Activated CD4-positive, alpha-beta T cell treated with anti-CD3 and anti-CD28 coated beads, Interleukin-2, amount 10 ng/mL, durations not matched to agents 7 days and 5 days (primary cell): ENCODE data around the gene SLC6A18. TPM values are rescaled to one million over a fixed set of nuclear protein-coding genes. Genes with fewer than 3 reads are reported as not detected.
"Not testable (repeated sequence)": the region's sequence is repeated elsewhere in the genome, so short reads cannot be mapped to it uniquely, and the experiment has no call there.

Experiments used
- CTCF ChIA-PET: fragments of 350-600 bp; sonication (Branson Sonifier 250); formaldehyde crosslinking; loops from one replicate; lab custom pipeline; 2021; ENCODE audit warnings: antibody characterized with exemption; lab: Charles Lee
- POLR2A ChIA-PET: fragments of 350-600 bp; sonication (Branson Sonifier 250); formaldehyde crosslinking; loops from one replicate; lab custom pipeline; 2021; ENCODE audit warnings: antibody characterized with exemption; lab: Charles Lee
- DNase-seq: peaks from one replicate; pipeline ENCODE4 v3.0.0-alpha.2; 2020
- H3K27ac Mint-ChIP-seq: one replicate; pipeline ENCODE4 v1.8.0; 2021; ENCODE audit warnings: mild to moderate bottlenecking, moderate library complexity, mixed read lengths
- H3K27me3 Mint-ChIP-seq: one replicate; pipeline ENCODE4 v1.8.0; 2021; ENCODE audit warnings: mixed read lengths
- H3K36me3 Mint-ChIP-seq: one replicate; pipeline ENCODE4 v1.8.0; 2021; ENCODE audit warnings: low read depth, mixed read lengths
- H3K4me1 Mint-ChIP-seq: one replicate; pipeline ENCODE4 v1.8.0; 2021; ENCODE audit warnings: mixed read lengths
- H3K4me3 Mint-ChIP-seq: one replicate; pipeline ENCODE4 v1.8.0; 2021; ENCODE audit warnings: mild to moderate bottlenecking, moderate library complexity, mixed read lengths
- H3K9me3 Mint-ChIP-seq: one replicate; pipeline ENCODE4 v1.8.0; 2021; ENCODE audit warnings: mixed read lengths
- total RNA-seq, 2 experiments: library from RNA; stranded (reverse); gene quantifications; one replicate each; pipeline ENCODE4 v1.2.3, GENCODE V29; 2021

SLC6A18 gene
- total RNA-seq, 2 experiments from 2014 or later, result not detected

GRCh38 chr5:1224631-1225030 is 550 bp upstream of the SLC6A18 start:
- no peak for DNase-seq
- H3K9me3 Mint-ChIP-seq, result peaks cover 10% of the 10 kb centered on the region

DNA sequence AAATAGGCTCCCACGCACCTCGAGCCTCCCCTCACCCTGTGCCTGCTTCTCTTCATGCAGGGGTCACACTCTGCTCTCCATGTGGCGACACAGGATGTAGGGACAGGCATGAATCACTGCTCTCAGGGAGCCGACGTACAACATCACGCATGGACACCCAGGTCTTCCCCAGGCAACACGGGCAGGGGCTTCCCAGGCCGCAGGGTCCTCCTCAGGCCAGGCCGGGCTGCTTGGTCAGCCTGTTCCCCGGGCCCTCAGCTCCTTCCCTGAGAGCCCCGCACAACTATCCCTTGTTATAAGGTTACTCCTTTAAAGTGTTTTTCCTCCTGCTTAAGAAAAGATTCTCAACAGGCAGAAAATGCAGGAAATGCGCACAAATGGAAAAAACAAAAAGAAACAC is 1.1 kb downstream of the SLC6A18 start:
- ChIA-PET CTCF (no interaction called here), POLR2A (no interaction called here)
- H3K4me1 Mint-ChIP-seq, result peaks cover 17% of the 10 kb centered on the region
- H3K4me3 Mint-ChIP-seq, result no peak overlapping the region
- H3K36me3 Mint-ChIP-seq, result no peaks in the 10 kb centered on the region
- H3K9me3 Mint-ChIP-seq, result peaks cover 10% of the 10 kb centered on the region
- H3K27me3 Mint-ChIP-seq, result no peaks in the 10 kb centered on the region
- DNase-seq, result no peak
- H3K27ac Mint-ChIP-seq, result no peak overlapping the region

More at GRCh38 chr5:1224631-1225030, 550 bp upstream of the SLC6A18 start:
- H3K27ac Mint-ChIP-seq, result no peak overlapping the region
- H3K36me3 Mint-ChIP-seq, result no peaks in the 10 kb centered on the region
- no peaks in the 10 kb centered on the region for H3K27me3 Mint-ChIP-seq
- peaks cover 14% of the 10 kb centered on the region for H3K4me1 Mint-ChIP-seq
- ChIA-PET CTCF (no interaction called here), POLR2A (no interaction called here)
- no peak overlapping the region for H3K4me3 Mint-ChIP-seq

DNA sequence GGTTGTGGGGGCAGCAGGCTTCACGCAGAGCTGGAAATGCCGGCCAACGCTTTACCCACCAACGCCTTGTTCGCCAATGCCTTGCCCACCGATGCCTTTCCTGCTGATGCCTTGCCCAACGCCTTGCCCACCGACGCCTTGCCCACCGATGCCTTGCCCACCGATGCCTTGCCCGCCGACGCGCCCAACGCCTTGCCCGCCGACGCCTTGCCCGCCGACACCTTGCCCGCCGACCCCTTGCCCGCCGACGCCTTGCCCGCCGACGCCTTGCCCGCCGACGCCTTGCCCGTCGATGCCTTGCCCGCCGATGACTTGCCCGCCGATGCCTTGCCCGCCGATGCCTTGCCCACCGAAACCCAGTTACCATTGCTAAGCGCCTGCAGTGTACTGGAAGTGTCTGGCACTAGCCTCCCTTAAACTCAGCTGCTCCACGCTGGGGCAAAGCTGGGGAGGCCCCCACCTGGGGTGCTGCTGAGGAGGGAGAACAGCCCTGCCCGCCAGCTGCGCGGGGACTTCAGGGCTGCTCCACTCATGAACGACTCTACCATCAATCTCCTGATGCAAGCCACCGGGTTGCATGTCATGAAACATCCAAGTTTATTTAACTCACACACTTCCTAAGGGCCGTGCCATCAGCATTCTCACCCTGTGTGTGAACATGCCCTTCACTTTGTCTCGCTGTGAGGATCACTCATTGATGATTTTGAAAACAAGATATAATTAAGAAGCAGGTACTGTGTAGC is 1.8 kb downstream of the SLC6A18 start:
- ChIA-PET CTCF (interaction anchor here (0.6 to 0.8 kb wide), 2 partner anchors 367 to 421 kb away, joined by 3 read pairs; no protein-coding TSS in a partner anchor), POLR2A (interaction anchor here (0.6 kb wide), 1 partner anchor 83 kb away, joined by 3 read pairs; no protein-coding TSS in a partner anchor)
- H3K27ac Mint-ChIP-seq, result no peak overlapping the region
- H3K4me1 Mint-ChIP-seq, result peaks cover 17% of the 10 kb centered on the region
- no peak overlapping the region for H3K4me3 Mint-ChIP-seq
- DNase-seq, result no peak
- H3K9me3 Mint-ChIP-seq, result peaks cover 5% of the 10 kb centered on the region
- no peaks in the 10 kb centered on the region for H3K36me3 Mint-ChIP-seq
- H3K27me3 Mint-ChIP-seq, result no peaks in the 10 kb centered on the region

- Mint-ChIP-seq H3K27ac (no peak overlapping the region), H3K9me3 (no peaks in the 10 kb centered on the region), H3K27me3 (no peaks in the 10 kb centered on the region), H3K4me1 (peaks cover 17% of the 10 kb centered on the region), H3K36me3 (no peaks in the 10 kb centered on the region), H3K4me3 (no peak overlapping the region)
- CTCF ChIA-PET, result interaction anchor here (0.8 kb wide), 1 partner anchor 421 kb away, joined by 3 read pairs; no protein-coding TSS in a partner anchor
- POLR2A ChIA-PET, result interaction anchor here (0.6 kb wide), 1 partner anchor 83 kb away, joined by 3 read pairs; no protein-coding TSS in a partner anchor
- DNase-seq, result no peak
These were observed 2.5 kb downstream of the SLC6A18 start for GRCh38 chr5:1227667-1228066.

GRCh38 chr5:1228120-1228519 is 2.9 kb downstream of the SLC6A18 start:
- ChIA-PET POLR2A (no interaction called here), CTCF (interaction anchor here (0.8 kb wide), 1 partner anchor 422 kb away, joined by 3 read pairs; no protein-coding TSS in a partner anchor)
- H3K27me3 Mint-ChIP-seq, result no peaks in the 10 kb centered on the region
- peaks cover 17% of the 10 kb centered on the region for H3K4me1 Mint-ChIP-seq
- no peak overlapping the region for H3K4me3 Mint-ChIP-seq
- no peaks in the 10 kb centered on the region for H3K36me3 Mint-ChIP-seq
- no peak for DNase-seq
- no peaks in the 10 kb centered on the region for H3K9me3 Mint-ChIP-seq
- H3K27ac Mint-ChIP-seq, result no peak overlapping the region

- H3K4me3 Mint-ChIP-seq, H3K36me3 Mint-ChIP-seq, DNase-seq, H3K9me3 Mint-ChIP-seq, H3K27ac Mint-ChIP-seq, H3K27me3 Mint-ChIP-seq, CTCF ChIA-PET, POLR2A ChIA-PET: not testable (repeated sequence)
- peaks cover 17% of the 10 kb centered on the region for H3K4me1 Mint-ChIP-seq
These were observed 3.8 kb downstream of the SLC6A18 start for GRCh38 chr5:1229023-1229422.

DNA sequence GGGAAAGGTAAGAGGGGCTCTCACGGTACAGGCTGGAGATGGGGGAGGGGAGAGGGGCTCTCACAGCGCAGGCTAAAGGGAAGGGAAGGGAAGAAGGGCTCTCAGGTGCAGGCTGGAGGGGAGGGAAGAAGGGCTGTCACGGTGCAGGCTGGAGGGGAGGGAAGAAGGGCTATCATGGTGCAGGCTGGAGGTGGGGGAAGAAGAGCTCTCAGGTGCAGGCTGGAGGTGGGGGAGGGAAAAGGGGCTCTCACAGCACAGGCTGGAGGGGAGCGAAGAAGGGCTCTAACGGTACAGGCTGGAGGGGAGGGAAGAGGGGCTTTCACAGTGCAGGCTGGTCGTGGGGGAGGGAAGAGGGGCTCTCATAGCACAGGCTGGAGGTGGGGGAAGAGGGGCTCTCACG is 4.6 kb downstream of the SLC6A18 start:
- Mint-ChIP-seq H3K4me3 (no peak overlapping the region), H3K27me3 (no peaks in the 10 kb centered on the region), H3K4me1 (peaks cover 17% of the 10 kb centered on the region), H3K27ac (no peak overlapping the region), H3K9me3 (peaks cover under 1% of the 10 kb centered on the region), H3K36me3 (no peaks in the 10 kb centered on the region)
- POLR2A ChIA-PET, result no interaction called here
- no peak for DNase-seq
- CTCF ChIA-PET, result interaction anchor here (0.6 kb wide), 1 partner anchor 48 kb away, joined by 4 read pairs; no protein-coding TSS in a partner anchor

- no peak overlapping the region for H3K27ac Mint-ChIP-seq
- no peak for DNase-seq
- no peaks in the 10 kb centered on the region for H3K27me3 Mint-ChIP-seq
- ChIA-PET POLR2A (no interaction called here), CTCF (interaction anchor here (0.6 kb wide), 1 partner anchor 47 kb away, joined by 4 read pairs; no protein-coding TSS in a partner anchor)
- no peak overlapping the region for H3K4me3 Mint-ChIP-seq
- peaks cover 3% of the 10 kb centered on the region for H3K9me3 Mint-ChIP-seq
- H3K36me3 Mint-ChIP-seq, result no peaks in the 10 kb centered on the region
- peaks cover 17% of the 10 kb centered on the region for H3K4me1 Mint-ChIP-seq
These were observed 5.4 kb downstream of the SLC6A18 start for GRCh38 chr5:1230551-1230950.

DNA sequence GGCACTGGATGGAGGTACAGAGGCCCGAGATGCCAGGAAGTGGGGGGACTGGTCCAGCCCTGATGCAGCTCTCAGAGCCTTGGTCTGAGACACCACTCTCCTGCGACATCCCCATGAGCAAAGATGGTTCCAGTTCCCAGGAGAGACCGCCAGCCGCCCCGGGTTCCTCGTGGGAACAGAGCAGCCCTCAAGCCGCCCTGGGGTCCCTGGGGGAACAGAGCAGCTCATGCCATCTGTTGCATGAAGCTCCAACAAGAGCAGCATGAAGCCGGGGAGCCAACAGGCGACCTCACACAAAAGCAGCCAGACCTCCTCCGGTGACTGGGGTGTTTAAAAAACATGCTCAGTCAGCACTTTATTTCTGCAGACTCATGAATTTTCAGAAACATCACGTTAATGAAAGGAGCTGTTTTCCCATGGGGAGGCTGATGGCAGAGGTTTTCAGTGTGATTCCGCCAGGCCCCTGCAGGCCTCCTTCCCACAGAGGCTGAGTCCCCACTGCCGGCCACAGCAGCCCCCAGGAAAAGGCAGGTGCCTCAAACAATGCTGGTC is 6.2 kb downstream of the SLC6A18 start:
- POLR2A ChIA-PET, result no interaction called here
- Mint-ChIP-seq H3K4me3 (no peak overlapping the region), H3K27me3 (peaks cover 6% of the 10 kb centered on the region)

GRCh38 chr5:1232780-1233179 is 7.6 kb downstream of the SLC6A18 start:
- no peak overlapping the region for H3K27ac Mint-ChIP-seq
- H3K4me3 Mint-ChIP-seq, result no peak overlapping the region
- H3K4me1 Mint-ChIP-seq, result peaks cover 17% of the 10 kb centered on the region
- peaks cover 12% of the 10 kb centered on the region for H3K9me3 Mint-ChIP-seq
- ChIA-PET CTCF (interaction anchor here (0.6 to 0.7 kb wide), 5 partner anchors 18 to 242 kb away, joined by 3 to 5 read pairs (median 3); no protein-coding TSS in a partner anchor), POLR2A (no interaction called here)
- H3K27me3 Mint-ChIP-seq, result peaks cover 6% of the 10 kb centered on the region
- no peaks in the 10 kb centered on the region for H3K36me3 Mint-ChIP-seq
- DNase-seq, result no peak

More for the DNA sequence above, 6.2 kb downstream of the SLC6A18 start:
- Mint-ChIP-seq H3K4me1 (peaks cover 17% of the 10 kb centered on the region), H3K9me3 (peaks cover 10% of the 10 kb centered on the region), H3K27ac (no peak overlapping the region), H3K36me3 (no peaks in the 10 kb centered on the region)
- CTCF ChIA-PET, result no interaction called here
- DNase-seq, result no peak

DNA sequence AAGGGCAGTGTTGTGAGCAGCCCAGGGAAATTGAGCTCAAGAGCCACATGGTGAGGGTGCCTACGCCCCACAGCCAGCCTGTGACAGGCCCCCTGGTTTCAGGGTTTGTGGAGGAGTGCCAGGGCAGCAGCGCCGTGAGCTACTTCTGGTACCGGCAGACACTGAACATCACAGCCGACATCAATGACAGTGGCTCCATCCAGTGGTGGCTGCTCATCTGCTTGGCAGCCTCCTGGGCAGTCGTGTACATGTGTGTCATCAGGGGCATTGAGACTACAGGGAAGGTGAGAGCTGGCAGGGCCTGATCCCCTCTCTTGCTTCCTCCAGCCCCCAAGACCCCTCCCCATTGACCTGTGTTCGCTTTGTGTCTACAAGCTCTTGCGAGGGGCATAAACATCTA is 10.2 kb downstream of the SLC6A18 start:
- ChIA-PET POLR2A (no interaction called here), CTCF (no interaction called here)
- no peak for DNase-seq
- Mint-ChIP-seq H3K27me3 (peaks cover 6% of the 10 kb centered on the region), H3K4me1 (no peaks in the 10 kb centered on the region), H3K4me3 (no peak overlapping the region), H3K36me3 (no peaks in the 10 kb centered on the region), H3K27ac (no peak overlapping the region), H3K9me3 (peaks cover 12% of the 10 kb centered on the region)

- POLR2A ChIA-PET, result no interaction called here
- Mint-ChIP-seq H3K27me3 (peaks cover 6% of the 10 kb centered on the region), H3K4me1 (no peaks in the 10 kb centered on the region)
These were observed 10.7 kb downstream of the SLC6A18 start for GRCh38 chr5:1235838-1236237.

More at GRCh38 chr5:1235838-1236237, 10.7 kb downstream of the SLC6A18 start:
- H3K27ac Mint-ChIP-seq, result no peak overlapping the region
- peaks cover 12% of the 10 kb centered on the region for H3K9me3 Mint-ChIP-seq
- H3K36me3 Mint-ChIP-seq, result no peaks in the 10 kb centered on the region
- CTCF ChIA-PET, result no interaction called here
- DNase-seq, result no peak
- no peak overlapping the region for H3K4me3 Mint-ChIP-seq
